ENCODE measurements around the gene HECTD3.

The HECTD3 gene

DNA sequence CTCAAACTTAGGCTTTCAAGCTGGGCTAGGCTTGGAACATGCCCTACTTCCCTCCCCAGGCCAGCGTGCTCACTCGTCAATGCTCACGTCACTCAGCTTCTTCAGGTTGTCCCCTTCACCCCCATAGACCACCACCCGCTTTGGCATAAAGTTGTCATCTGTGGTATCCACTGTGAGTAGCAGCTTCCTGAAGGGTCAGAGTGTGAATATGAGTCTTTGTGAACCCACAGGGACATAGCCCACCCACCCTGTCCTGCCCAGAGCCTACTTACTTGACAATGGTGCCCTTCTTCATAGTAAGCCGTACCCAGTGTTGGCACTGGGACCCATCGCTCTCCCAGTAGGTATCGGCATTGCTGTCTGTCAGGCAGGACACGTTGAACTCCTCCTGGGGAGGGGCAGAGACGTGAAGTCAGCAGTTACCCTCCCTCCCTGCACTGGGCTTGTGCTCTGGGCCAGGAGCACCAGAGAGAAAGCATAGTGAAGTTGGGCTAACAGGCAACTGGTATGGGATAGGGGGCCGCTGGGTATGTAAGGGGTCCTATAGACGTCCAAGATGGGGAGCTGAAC is 1.7 kb downstream of the HECTD3 start:
- H3K4me3 ChIP-seq (ENCODE audit: low read depth, low read length) = no peak overlapping the region; the same call in 1 of the 2 replicates
- DNase-seq (ENCODE audit: low read depth) = no peak
- TF ChIP-seq, protein P1, sequence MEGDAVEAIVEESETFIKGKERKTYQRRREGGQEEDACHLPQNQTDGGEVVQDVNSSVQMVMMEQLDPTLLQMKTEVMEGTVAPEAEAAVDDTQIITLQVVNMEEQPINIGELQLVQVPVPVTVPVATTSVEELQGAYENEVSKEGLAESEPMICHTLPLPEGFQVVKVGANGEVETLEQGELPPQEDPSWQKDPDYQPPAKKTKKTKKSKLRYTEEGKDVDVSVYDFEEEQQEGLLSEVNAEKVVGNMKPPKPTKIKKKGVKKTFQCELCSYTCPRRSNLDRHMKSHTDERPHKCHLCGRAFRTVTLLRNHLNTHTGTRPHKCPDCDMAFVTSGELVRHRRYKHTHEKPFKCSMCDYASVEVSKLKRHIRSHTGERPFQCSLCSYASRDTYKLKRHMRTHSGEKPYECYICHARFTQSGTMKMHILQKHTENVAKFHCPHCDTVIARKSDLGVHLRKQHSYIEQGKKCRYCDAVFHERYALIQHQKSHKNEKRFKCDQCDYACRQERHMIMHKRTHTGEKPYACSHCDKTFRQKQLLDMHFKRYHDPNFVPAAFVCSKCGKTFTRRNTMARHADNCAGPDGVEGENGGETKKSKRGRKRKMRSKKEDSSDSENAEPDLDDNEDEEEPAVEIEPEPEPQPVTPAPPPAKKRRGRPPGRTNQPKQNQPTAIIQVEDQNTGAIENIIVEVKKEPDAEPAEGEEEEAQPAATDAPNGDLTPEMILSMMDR (IDR thresholded peaks at IDR 0.05; ENCODE audit: control insufficient read depth, extremely low read depth, insufficient read depth) = no peak

DNA sequence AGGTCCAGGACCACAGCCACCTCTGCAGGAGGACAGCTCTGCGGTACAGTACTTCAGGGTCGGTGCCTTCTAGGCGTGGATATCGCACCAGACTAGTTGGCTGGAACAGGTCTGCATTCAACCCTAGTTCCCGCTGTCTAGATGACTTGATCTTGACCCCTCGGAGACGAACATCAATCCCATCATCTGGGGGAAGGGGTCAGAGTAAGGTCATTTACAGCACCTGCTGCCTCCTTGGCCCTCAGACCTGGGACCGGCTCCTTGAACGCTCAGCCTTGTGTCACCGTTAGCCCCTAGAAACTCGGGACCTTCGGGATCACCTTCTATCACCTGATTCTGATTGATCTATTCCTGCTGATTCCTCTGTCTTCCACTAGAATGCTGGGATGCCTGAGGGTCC is 2.6 kb downstream of the HECTD3 start:
- no peak for DNase-seq (ENCODE audit: low read depth)
- H3K4me3 ChIP-seq (ENCODE audit: low read depth, low read length) = no peak overlapping the region
- TF ChIP-seq, protein P1 (IDR thresholded peaks at IDR 0.05; ENCODE audit: control insufficient read depth, extremely low read depth, insufficient read depth) = no peak

DNA sequence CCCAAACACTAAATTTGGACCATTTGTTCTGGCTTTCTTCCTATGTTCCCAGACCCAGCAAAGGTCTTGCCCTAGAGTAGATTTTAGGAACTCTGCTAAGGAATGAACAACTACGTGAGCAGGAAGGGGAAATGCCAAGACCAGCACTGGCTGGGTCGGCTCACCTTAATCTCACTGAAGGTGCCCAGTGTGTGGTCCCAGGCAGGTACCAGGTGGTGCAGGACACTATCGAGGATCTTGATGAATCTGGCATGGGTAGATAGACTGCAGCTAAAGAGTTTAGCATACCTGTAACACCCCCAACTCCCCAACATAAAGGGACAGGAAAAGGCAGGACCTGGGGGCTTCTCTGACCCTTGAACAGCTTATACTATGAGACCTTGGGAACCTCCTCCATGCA is 3.0 kb downstream of the HECTD3 start:
- no peak for DNase-seq (ENCODE audit: low read depth)

DNA sequence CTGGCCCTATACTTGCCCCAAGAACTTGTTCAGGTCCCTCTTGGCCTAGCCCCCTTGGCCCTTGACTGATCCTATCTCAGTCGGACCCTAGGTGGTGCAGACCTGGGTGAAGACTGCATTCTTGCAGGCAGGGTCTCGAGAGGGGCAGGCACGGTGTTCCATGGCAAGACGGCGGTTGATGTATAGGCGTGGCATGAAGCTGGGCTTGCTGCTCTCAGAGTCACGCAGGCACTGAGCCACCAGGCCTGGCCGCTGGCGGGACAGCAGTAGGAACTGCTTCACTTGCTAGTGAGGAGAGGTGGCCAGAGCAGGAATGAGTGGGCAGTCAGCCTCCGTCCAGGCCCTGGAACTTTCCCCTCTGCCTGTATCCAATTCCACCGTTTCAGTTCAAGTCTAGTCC is 3.8 kb downstream of the HECTD3 start:
- TF ChIP-seq, protein P1 (IDR thresholded peaks at IDR 0.05; ENCODE audit: control insufficient read depth, extremely low read depth, insufficient read depth) = no peak
- no peak overlapping the region for H3K4me3 ChIP-seq (ENCODE audit: low read depth, low read length)
- no peak for DNase-seq (ENCODE audit: low read depth)

More for the DNA sequence above, 3.0 kb downstream of the HECTD3 start:
- TF ChIP-seq, protein P1 (IDR thresholded peaks at IDR 0.05; ENCODE audit: control insufficient read depth, extremely low read depth, insufficient read depth) = no peak
- H3K4me3 ChIP-seq (ENCODE audit: low read depth, low read length) = no peak overlapping the region

DNA sequence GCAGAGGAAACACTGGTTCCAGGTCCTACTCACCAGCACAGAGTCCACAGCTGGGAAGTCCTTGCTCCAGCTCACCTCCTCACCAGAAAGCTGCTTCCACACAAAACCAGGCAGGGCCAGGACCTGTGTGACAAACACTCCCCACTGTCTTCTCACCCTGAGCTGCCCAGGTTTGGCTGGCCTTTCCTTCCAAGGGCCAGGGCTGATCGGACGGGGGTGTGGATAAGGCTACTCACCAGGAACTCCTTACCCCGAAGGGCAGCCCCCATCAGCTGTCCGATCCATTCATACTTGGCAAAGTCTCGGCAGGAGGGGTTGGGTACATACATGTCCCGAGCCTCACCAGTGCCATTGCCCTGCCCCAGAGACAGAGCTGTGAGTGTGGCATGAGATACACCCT is 5.4 kb downstream of the HECTD3 start:
- no peak for DNase-seq (ENCODE audit: low read depth)
- TF ChIP-seq, protein P1 (IDR thresholded peaks at IDR 0.05; ENCODE audit: control insufficient read depth, extremely low read depth, insufficient read depth) = no peak
- H3K4me3 ChIP-seq (ENCODE audit: low read depth, low read length) = no peak overlapping the region

DNA sequence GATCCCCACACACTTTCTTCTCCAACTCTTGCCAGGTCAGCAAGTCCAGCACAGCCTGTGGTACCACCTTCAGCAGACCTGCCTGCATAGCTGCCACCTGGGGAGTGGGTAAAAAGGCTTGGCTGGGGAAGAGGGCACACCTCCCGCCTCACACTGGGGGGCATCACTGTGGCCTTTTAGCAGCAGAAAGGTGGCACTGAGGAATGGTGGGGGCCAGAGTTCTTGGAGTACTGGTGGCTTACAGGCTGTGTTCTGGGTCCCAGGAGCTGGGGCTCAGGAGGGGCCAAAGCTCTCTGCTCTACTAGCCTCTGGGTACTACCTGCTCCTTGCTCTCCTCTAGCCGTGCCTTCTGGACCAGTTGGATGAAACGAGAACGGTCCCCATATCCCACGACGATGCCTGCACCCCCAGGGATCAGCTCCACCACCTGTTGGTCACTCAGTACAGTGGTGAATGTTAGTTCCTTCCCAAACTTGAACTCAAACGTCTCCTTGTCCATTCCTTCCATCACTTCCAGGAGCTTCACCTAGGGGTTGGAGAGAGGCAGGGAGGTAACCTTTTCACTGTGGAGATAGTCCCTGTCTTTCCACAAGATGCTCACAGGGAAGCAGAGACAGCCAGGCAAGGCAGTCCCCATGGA is 6.7 kb downstream of the HECTD3 start:
- TF ChIP-seq, protein P1 (IDR thresholded peaks at IDR 0.05; ENCODE audit: control insufficient read depth, extremely low read depth, insufficient read depth) = no peak
- no peak overlapping the region for H3K4me3 ChIP-seq (ENCODE audit: low read depth, low read length)
- DNase-seq (ENCODE audit: low read depth) = no peak

DNA sequence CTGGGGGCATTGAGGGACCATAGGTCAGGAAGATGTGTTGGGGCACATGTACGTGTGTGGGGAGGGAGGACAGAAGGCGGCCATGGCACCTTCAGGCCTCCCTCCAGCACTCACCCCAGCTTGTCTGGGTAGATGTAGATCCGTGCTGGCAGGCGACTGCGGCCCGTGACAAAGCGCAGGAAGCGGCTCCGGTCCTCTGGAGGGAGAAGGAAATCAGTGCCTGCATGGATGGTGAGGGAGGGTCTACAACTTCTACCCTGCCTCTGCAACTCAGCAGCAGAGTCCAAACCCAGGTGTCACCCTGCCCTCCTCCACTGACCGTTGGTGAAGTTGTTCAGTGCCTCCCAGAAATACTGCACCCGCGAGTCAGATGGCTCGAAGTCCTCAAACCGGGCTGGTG is 7.4 kb downstream of the HECTD3 start:
- no peak for DNase-seq (ENCODE audit: low read depth)
- TF ChIP-seq, protein P1 (IDR thresholded peaks at IDR 0.05; ENCODE audit: control insufficient read depth, extremely low read depth, insufficient read depth) = no peak
- H3K4me3 ChIP-seq (ENCODE audit: low read depth, low read length) = no peak overlapping the region
